Measurements from ENCODE around the gene VPREB1.

DNA sequence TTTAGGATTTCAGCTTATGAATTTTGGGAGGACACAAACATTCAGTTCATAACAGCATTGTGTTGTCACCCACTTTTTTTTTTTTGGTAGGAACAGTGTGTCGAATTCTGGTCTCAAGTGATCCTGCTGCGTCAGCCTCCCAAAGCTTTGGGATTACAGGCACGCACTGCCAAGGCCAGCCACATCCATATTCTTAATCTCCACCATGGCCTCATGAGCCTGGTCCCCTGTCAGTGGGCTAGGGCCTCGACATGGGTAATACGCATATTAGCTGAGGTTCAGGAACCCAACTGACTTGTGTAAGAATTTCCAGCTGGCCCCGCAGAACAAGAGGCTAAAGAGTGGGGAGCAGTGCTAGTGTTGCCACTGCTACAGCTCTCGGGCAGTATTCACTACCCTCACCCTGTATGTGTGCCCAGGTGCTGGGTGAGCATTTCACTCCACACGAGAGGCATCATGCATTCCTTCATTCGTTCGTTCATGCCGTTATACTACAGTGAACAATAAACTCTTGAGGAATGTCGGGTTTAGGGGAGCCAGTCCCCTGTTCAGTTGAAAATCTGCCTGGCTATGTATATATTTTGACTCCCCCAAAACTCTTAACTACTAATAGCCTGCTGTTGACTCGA lies 5.2 kb upstream of the VPREB1 start:
- TF ChIP-seq, protein P1, sequence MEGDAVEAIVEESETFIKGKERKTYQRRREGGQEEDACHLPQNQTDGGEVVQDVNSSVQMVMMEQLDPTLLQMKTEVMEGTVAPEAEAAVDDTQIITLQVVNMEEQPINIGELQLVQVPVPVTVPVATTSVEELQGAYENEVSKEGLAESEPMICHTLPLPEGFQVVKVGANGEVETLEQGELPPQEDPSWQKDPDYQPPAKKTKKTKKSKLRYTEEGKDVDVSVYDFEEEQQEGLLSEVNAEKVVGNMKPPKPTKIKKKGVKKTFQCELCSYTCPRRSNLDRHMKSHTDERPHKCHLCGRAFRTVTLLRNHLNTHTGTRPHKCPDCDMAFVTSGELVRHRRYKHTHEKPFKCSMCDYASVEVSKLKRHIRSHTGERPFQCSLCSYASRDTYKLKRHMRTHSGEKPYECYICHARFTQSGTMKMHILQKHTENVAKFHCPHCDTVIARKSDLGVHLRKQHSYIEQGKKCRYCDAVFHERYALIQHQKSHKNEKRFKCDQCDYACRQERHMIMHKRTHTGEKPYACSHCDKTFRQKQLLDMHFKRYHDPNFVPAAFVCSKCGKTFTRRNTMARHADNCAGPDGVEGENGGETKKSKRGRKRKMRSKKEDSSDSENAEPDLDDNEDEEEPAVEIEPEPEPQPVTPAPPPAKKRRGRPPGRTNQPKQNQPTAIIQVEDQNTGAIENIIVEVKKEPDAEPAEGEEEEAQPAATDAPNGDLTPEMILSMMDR (IDR thresholded peaks at IDR 0.05; ENCODE audit: borderline replicate concordance, extremely low read depth, low read length, poor library complexity, severe bottlenecking): no peak
- TF ChIP-seq EZH2 (IDR thresholded peaks at IDR 0.05; ENCODE audit: borderline replicate concordance, low read depth, low read length, severe bottlenecking): no peak
